H9 (cell line): ENCODE measurements around the gene ZBED1. TPM values are rescaled to one million over a fixed set of nuclear protein-coding genes. Genes with fewer than 3 reads are reported as not detected.

ENCODE experiments used
- DNase-seq: peaks from one replicate; pipeline ENCODE4 v3.0.0-alpha.2; 2017
- H2AFZ ChIP-seq: one replicate; pipeline ENCODE4 v1.6.1; 2013; ENCODE audit warnings: mild to moderate bottlenecking, low read length, control low read depth, moderate library complexity
- H2AK5ac ChIP-seq: 2 replicates; pipeline ENCODE4 v1.6.1; 2013; ENCODE audit warnings: low read length, control low read depth, mixed read lengths; ENCODE audit not compliant: insufficient read length
- H2BK120ac ChIP-seq: one replicate; pipeline ENCODE4 v1.6.1; 2013; ENCODE audit warnings: low read depth, mild to moderate bottlenecking, low read length, control low read depth, inconsistent platforms; ENCODE audit not compliant: poor library complexity, severe bottlenecking
- H2BK12ac ChIP-seq: 2 replicates; pipeline ENCODE4 v1.6.1; 2013; ENCODE audit warnings: low read length, control low read depth, mixed read lengths, low read depth; ENCODE audit not compliant: insufficient read length
- H2BK15ac ChIP-seq: 2 replicates; pipeline ENCODE4 v1.6.1; 2013; ENCODE audit warnings: low read depth, low read length, control low read depth
- H2BK20ac ChIP-seq: one replicate; pipeline ENCODE4 v1.6.1; 2013; ENCODE audit warnings: low read depth, mild to moderate bottlenecking, low read length, control low read depth, inconsistent platforms; ENCODE audit not compliant: poor library complexity, severe bottlenecking
- H2BK5ac ChIP-seq: 2 replicates; pipeline ENCODE4 v1.6.1; 2013; ENCODE audit warnings: low read length, control low read depth, mixed read lengths; ENCODE audit not compliant: insufficient read length
- H3K14ac ChIP-seq: 2 replicates; pipeline ENCODE4 v1.6.1; 2013; ENCODE audit warnings: low read length, control low read depth; ENCODE audit not compliant: insufficient read depth
- H3K18ac ChIP-seq: 2 replicates; pipeline ENCODE4 v1.6.1; 2013; ENCODE audit warnings: low read depth, mild to moderate bottlenecking, mixed read lengths, low read length, control low read depth; ENCODE audit not compliant: insufficient read length
- H3K23ac ChIP-seq: 2 replicates; pipeline ENCODE4 v1.6.1; 2013; ENCODE audit warnings: low read length, control low read depth, mixed read lengths, low read depth; ENCODE audit not compliant: insufficient read length
- H3K23me2 ChIP-seq: 2 replicates; pipeline ENCODE4 v1.6.1; 2013; ENCODE audit warnings: low read depth, mild to moderate bottlenecking, mixed read lengths, low read length, control low read depth; ENCODE audit not compliant: insufficient read length, poor library complexity, severe bottlenecking
- H3K27ac ChIP-seq: 2 replicates; pipeline ENCODE4 v1.5.1; 2013; ENCODE audit warnings: low read length, control low read depth, mixed read lengths, low read depth; ENCODE audit not compliant: insufficient read length
- H3K27me3 ChIP-seq: 2 replicates; pipeline ENCODE4 v1.6.1; 2013; ENCODE audit warnings: low read length, control low read depth, inconsistent platforms; ENCODE audit not compliant: insufficient read depth
- H3K4ac ChIP-seq: 2 replicates; pipeline ENCODE4 v1.6.1; 2013; ENCODE audit warnings: low read depth, mild to moderate bottlenecking, control low read depth, inconsistent platforms, low read length, moderate library complexity
- H3K4me1 ChIP-seq: 2 replicates; pipeline ENCODE4 v1.6.1; 2013; ENCODE audit warnings: low read length, control low read depth, inconsistent platforms; ENCODE audit not compliant: insufficient read depth
- H3K4me2 ChIP-seq: 2 replicates; pipeline ENCODE4 v1.6.1; 2013; ENCODE audit warnings: low read length, control low read depth, mixed read lengths; ENCODE audit not compliant: insufficient read length, insufficient read depth
- H3K56ac ChIP-seq: 2 replicates; pipeline ENCODE4 v1.6.1; 2013; ENCODE audit warnings: low read depth, mild to moderate bottlenecking, mixed read lengths, low read length, control low read depth; ENCODE audit not compliant: insufficient read length
- H3K79me1 ChIP-seq: 2 replicates; pipeline ENCODE4 v1.6.1; 2013; ENCODE audit warnings: low read depth, mild to moderate bottlenecking, moderate library complexity, low read length, control low read depth, inconsistent platforms; ENCODE audit not compliant: insufficient read depth, poor library complexity, severe bottlenecking
- H3K79me2 ChIP-seq: 2 replicates; pipeline ENCODE4 v1.6.1; 2013; ENCODE audit warnings: low read length, control low read depth, inconsistent platforms; ENCODE audit not compliant: insufficient read depth
- H3K9ac ChIP-seq: 2 replicates; pipeline ENCODE4 v1.6.1; 2013; ENCODE audit warnings: low read length, control low read depth, mixed read lengths; ENCODE audit not compliant: insufficient read length; ENCODE audit errors: extremely low read depth
- H3K9me3 ChIP-seq: one replicate; pipeline ENCODE4 v1.6.1; 2013; ENCODE audit warnings: low read depth, low read length, inconsistent platforms; ENCODE audit not compliant: control insufficient read depth
- H3T11ph ChIP-seq: one replicate; pipeline ENCODE4 v1.6.1; 2013; ENCODE audit warnings: mild to moderate bottlenecking, low read length, control low read depth, inconsistent platforms
- H4K20me1 ChIP-seq: one replicate; pipeline ENCODE4 v1.6.1; 2013; ENCODE audit not compliant: control insufficient read depth, insufficient read length, insufficient read depth
- H4K5ac ChIP-seq: 2 replicates; pipeline ENCODE4 v1.6.1; 2013; ENCODE audit warnings: low read depth, mild to moderate bottlenecking, mixed read lengths, low read length, control low read depth; ENCODE audit not compliant: insufficient read length
- H4K8ac ChIP-seq: replicated peaks from 2 replicates; pipeline ENCODE4 v1.6.1; 2013; ENCODE audit warnings: low read length, control low read depth, mixed read lengths, low read depth; ENCODE audit not compliant: insufficient read length
- H4K91ac ChIP-seq: 2 replicates; pipeline ENCODE4 v1.6.1; 2013; ENCODE audit warnings: low read depth, mild to moderate bottlenecking, moderate library complexity, mixed read lengths, low read length, control low read depth; ENCODE audit not compliant: insufficient read length
- H3K27ac Mint-ChIP-seq, 3 experiments: 2 replicates in 2 of 3; 3 replicates in 1 of 3; pipeline ENCODE4 v1.8.0; 2020 to 2021; ENCODE audit warnings: mixed read lengths in 3 of 3, mild to moderate bottlenecking in 1 of 3, moderate library complexity in 1 of 3
- H3K27me3 Mint-ChIP-seq: 2 replicates; pipeline ENCODE4 v1.8.0; 2021; ENCODE audit warnings: low read depth, mild to moderate bottlenecking, moderate library complexity, mixed read lengths
- H3K36me3 Mint-ChIP-seq, 3 experiments: 2 replicates in 2 of 3; 3 replicates in 1 of 3; pipeline ENCODE4 v1.8.0; 2020 to 2021; ENCODE audit warnings: low read depth in 3 of 3, mixed read lengths in 3 of 3; ENCODE audit not compliant: insufficient read depth in 1 of 3
- H3K4me1 Mint-ChIP-seq, 2 experiments: 2 replicates each; pipeline ENCODE4 v1.8.0; 2020; ENCODE audit warnings: mixed read lengths in 2 of 2
- H3K4me3 Mint-ChIP-seq, 2 experiments: 2 replicates in 1 of 2; 3 replicates in 1 of 2; pipeline ENCODE4 v1.8.0; 2020 to 2021; ENCODE audit warnings: mild to moderate bottlenecking in 2 of 2, mixed read lengths in 2 of 2, moderate library complexity in 1 of 2
- H3K9me3 Mint-ChIP-seq, 2 experiments: 2 replicates in 1 of 2; 3 replicates in 1 of 2; pipeline ENCODE4 v1.8.0; 2020; ENCODE audit warnings: mild to moderate bottlenecking in 2 of 2, mixed read lengths in 2 of 2, moderate library complexity in 1 of 2
- CTCF ChIP-seq: fragments of 200-600 bp; sonication (generic); conservative IDR thresholded peaks from 3 replicates; pipeline ENCODE4 v1.8.0; 2021; ENCODE audit warnings: antibody characterized with exemption, mild to moderate bottlenecking
- WGBS: extraction: QIAGEN DNeasy Blood & Tissue Kit; methylation state at CpG from one replicate; pipeline ENCODE4 v1.1.7; 2013; ENCODE audit warnings: missing lambda C conversion rate, low lambda C conversion rate, mixed read lengths; ENCODE audit not compliant: insufficient read length; ENCODE audit errors: extremely low coverage; 5-methylcytosine and 5-hydroxymethylcytosine counted together
- total RNA-seq: library from RNA; stranded (reverse); gene quantifications from 2 replicates; pipeline ENCODE4 v1.2.1, GENCODE V29; 2021

Gene ZBED1
- total RNA-seq, 1 experiment from 2014 or later, result 61.1 TPM

DNA sequence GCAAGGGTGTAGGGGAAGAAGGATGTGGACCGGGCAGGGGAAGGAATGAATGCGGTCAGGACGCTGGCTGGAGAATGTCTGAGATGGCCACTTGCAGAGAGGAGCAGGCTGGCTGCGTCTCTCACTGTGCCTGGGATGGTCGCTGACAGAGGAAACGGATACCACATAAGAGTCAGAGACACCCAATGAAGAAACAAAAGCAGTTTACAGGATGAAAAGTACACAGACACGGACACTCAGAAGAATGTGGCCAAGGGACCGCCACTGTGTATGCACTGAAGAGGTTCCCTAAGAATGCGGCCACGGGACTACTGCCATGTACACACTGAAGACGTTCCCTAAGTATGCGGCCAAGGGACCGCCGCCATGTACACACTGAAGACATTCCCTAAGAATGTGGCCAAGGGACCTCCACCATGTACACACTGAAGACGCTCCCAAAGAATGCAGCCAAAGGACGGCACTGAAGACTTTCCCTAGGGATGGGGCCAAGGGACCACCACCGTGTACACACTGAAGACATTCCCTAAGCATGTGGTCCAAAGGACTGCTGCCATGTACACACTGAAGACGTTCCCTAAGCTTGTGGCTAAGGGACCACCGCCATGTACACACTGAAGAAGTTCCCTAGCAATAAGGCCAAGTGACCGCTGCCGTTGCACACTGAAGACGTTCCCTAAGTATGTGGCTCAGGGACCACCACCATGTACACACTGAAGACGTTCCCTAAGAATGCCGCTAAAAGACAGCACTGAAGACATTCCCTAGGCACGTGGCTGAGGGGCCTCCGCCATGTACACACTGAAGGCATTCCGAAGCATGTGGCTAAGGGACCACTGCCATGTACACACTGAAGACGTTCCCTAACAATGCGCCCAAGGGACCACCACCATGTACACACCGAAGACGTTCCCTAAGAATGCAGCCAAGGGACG is 32.2 kb downstream of the ZBED1 start:
- peaks cover 5 to 9% of the 10 kb centered on the region in 2 experiments for H3K4me1 Mint-ChIP-seq
- H3K36me3 Mint-ChIP-seq, result peaks cover 56 to 79% (median 67%) of the 10 kb centered on the region in 3 experiments
- Histone ChIP-seq H3K56ac (no peak overlapping the region), H4K20me1 (no peaks in the 10 kb centered on the region), H3K9ac (no peak overlapping the region), H3K4ac (no peak overlapping the region), H3K9me3 (peaks cover 18% of the 10 kb centered on the region), H2BK20ac (no peak overlapping the region), H3K23me2 (no peaks in the 10 kb centered on the region), H3K23ac (no peak overlapping the region), H3K27ac (no peak overlapping the region), H2BK12ac (no peak overlapping the region), H3K4me1 (no peaks in the 10 kb centered on the region), H2BK5ac (no peak overlapping the region), H2BK15ac (no peak overlapping the region), H4K8ac (no peak overlapping the region), H3K79me1 (peaks cover 10% of the 10 kb centered on the region), H3K18ac (no peak overlapping the region), H2BK120ac (no peak overlapping the region), H3K79me2 (peaks cover 14% of the 10 kb centered on the region; the same call in 1 of the 2 replicates), H3T11ph (no peak overlapping the region), H4K91ac (no peak overlapping the region), H3K14ac (no peak overlapping the region; the same call in 1 of the 2 replicates), H2AFZ (no peak overlapping the region), H3K4me2 (no peak overlapping the region), H3K27me3 (no peaks in the 10 kb centered on the region), H2AK5ac (no peak overlapping the region), H4K5ac (no peak overlapping the region)
- no peak for DNase-seq
- H3K4me3 Mint-ChIP-seq, result no peak overlapping the region
- H3K9me3 Mint-ChIP-seq, result peaks cover 58 to 62% of the 10 kb centered on the region in 2 experiments
- TF ChIP-seq CTCF, result no peak
- H3K27ac Mint-ChIP-seq, result no peak overlapping the region
- H3K27me3 Mint-ChIP-seq, result peaks cover 8% of the 10 kb centered on the region
- WGBS, result no CpG with 5 or more reads among the region's 32 CpGs
